HG02885 (cell line): ENCODE measurements around the gene TRIM74.
"Not testable (repeated sequence)": the region's sequence is repeated elsewhere in the genome, so short reads cannot be mapped to it uniquely, and the experiment has no call there.

ENCODE experiments used
- ATAC-seq: cut with Tn5 transposase; IDR thresholded peaks from one replicate; pipeline ENCODE4 v1.9.1; 2021; ENCODE audit warnings: mild to moderate bottlenecking; ENCODE audit not compliant: unreplicated experiment, poor library complexity

TRIM74 gene

GRCh38 chr7:72960626-72961345, 8.5 kb downstream of the TRIM74 start:
- not testable (repeated sequence) for ATAC-seq

- ATAC-seq = not testable (repeated sequence)
These were observed 9.2 kb downstream of the TRIM74 start for GRCh38 chr7:72960029-72960428.

- ATAC-seq = peak; percentile 91
These were observed 14.6 kb downstream of the TRIM74 start for GRCh38 chr7:72954563-72955198.

GRCh38 chr7:72953901-72954562, 15.2 kb downstream of the TRIM74 start:
- peak; percentile 52 for ATAC-seq

- ATAC-seq = not testable (repeated sequence)
These were observed 18.8 kb downstream of the TRIM74 start for GRCh38 chr7:72950432-72950831.

GRCh38 chr7:72949686-72950085, 19.6 kb downstream of the TRIM74 start:
- ATAC-seq = not testable (repeated sequence)

- ATAC-seq = not testable (repeated sequence)
These were observed 20.0 kb downstream of the TRIM74 start for GRCh38 chr7:72949276-72949675.

GRCh38 chr7:72948714-72949113, 20.6 kb downstream of the TRIM74 start:
- ATAC-seq = not testable (repeated sequence)

- not testable (repeated sequence) for ATAC-seq
These were observed 23.0 kb downstream of the TRIM74 start for GRCh38 chr7:72946130-72946745.

GRCh38 chr7:72945597-72945996, 23.7 kb downstream of the TRIM74 start:
- not testable (repeated sequence) for ATAC-seq

GRCh38 chr7:72944937-72945336, 24.3 kb downstream of the TRIM74 start:
- not testable (repeated sequence) for ATAC-seq

GRCh38 chr7:72942956-72943355, 26.3 kb downstream of the TRIM74 start:
- ATAC-seq = not testable (repeated sequence)

- ATAC-seq = not testable (repeated sequence)
These were observed 27.1 kb downstream of the TRIM74 start for GRCh38 chr7:72942022-72942705.

GRCh38 chr7:72928216-72928615, 41.0 kb downstream of the TRIM74 start:
- not testable (repeated sequence) for ATAC-seq

- ATAC-seq = not testable (repeated sequence)
These were observed 41.5 kb downstream of the TRIM74 start for GRCh38 chr7:72927791-72928190.

GRCh38 chr7:72925546-72926120, 43.6 kb downstream of the TRIM74 start:
- ATAC-seq = no peak

GRCh38 chr7:72924733-72925545, 44.3 kb downstream of the TRIM74 start, which contains the start of gene POM121:
Gene POM121 (plus strand): TSS chr7:72925095. CDS start chr7:72925122, 27 bp downstream.
- peak; percentile 85 for ATAC-seq

- ATAC-seq = peak; percentile 20
These were observed 44.9 kb downstream of the TRIM74 start for GRCh38 chr7:72924386-72924732.

- ATAC-seq = no peak
These were observed 50.0 kb downstream of the TRIM74 start for GRCh38 chr7:72919256-72919775.
